H9 (cell line): ENCODE results near the gene CHTF8. TPM values are rescaled to one million over a fixed set of nuclear protein-coding genes. Genes with fewer than 3 reads are reported as not detected.

Experiments used
- DNase-seq: peaks from one replicate; pipeline ENCODE4 v3.0.0-alpha.2; 2017
- H2AFZ ChIP-seq: one replicate; pipeline ENCODE4 v1.6.1; 2013; ENCODE audit warnings: mild to moderate bottlenecking, low read length, control low read depth, moderate library complexity
- H2AK5ac ChIP-seq: 2 replicates; pipeline ENCODE4 v1.6.1; 2013; ENCODE audit warnings: low read length, control low read depth, mixed read lengths; ENCODE audit not compliant: insufficient read length
- H2BK120ac ChIP-seq: one replicate; pipeline ENCODE4 v1.6.1; 2013; ENCODE audit warnings: low read depth, mild to moderate bottlenecking, low read length, control low read depth, inconsistent platforms; ENCODE audit not compliant: poor library complexity, severe bottlenecking
- H2BK12ac ChIP-seq: 2 replicates; pipeline ENCODE4 v1.6.1; 2013; ENCODE audit warnings: low read length, control low read depth, mixed read lengths, low read depth; ENCODE audit not compliant: insufficient read length
- H2BK15ac ChIP-seq: 2 replicates; pipeline ENCODE4 v1.6.1; 2013; ENCODE audit warnings: low read depth, low read length, control low read depth
- H2BK20ac ChIP-seq: one replicate; pipeline ENCODE4 v1.6.1; 2013; ENCODE audit warnings: low read depth, mild to moderate bottlenecking, low read length, control low read depth, inconsistent platforms; ENCODE audit not compliant: poor library complexity, severe bottlenecking
- H2BK5ac ChIP-seq: 2 replicates; pipeline ENCODE4 v1.6.1; 2013; ENCODE audit warnings: low read length, control low read depth, mixed read lengths; ENCODE audit not compliant: insufficient read length
- H3K14ac ChIP-seq: 2 replicates; pipeline ENCODE4 v1.6.1; 2013; ENCODE audit warnings: low read length, control low read depth; ENCODE audit not compliant: insufficient read depth
- H3K18ac ChIP-seq: 2 replicates; pipeline ENCODE4 v1.6.1; 2013; ENCODE audit warnings: low read depth, mild to moderate bottlenecking, mixed read lengths, low read length, control low read depth; ENCODE audit not compliant: insufficient read length
- H3K23ac ChIP-seq: 2 replicates; pipeline ENCODE4 v1.6.1; 2013; ENCODE audit warnings: low read length, control low read depth, mixed read lengths, low read depth; ENCODE audit not compliant: insufficient read length
- H3K23me2 ChIP-seq: 2 replicates; pipeline ENCODE4 v1.6.1; 2013; ENCODE audit warnings: low read depth, mild to moderate bottlenecking, mixed read lengths, low read length, control low read depth; ENCODE audit not compliant: insufficient read length, poor library complexity, severe bottlenecking
- H3K27ac ChIP-seq: 2 replicates; pipeline ENCODE4 v1.5.1; 2013; ENCODE audit warnings: low read length, control low read depth, mixed read lengths, low read depth; ENCODE audit not compliant: insufficient read length
- H3K27me3 ChIP-seq: 2 replicates; pipeline ENCODE4 v1.6.1; 2013; ENCODE audit warnings: low read length, control low read depth, inconsistent platforms; ENCODE audit not compliant: insufficient read depth
- H3K4ac ChIP-seq: 2 replicates; pipeline ENCODE4 v1.6.1; 2013; ENCODE audit warnings: low read depth, mild to moderate bottlenecking, control low read depth, inconsistent platforms, low read length, moderate library complexity
- H3K4me1 ChIP-seq: 2 replicates; pipeline ENCODE4 v1.6.1; 2013; ENCODE audit warnings: low read length, control low read depth, inconsistent platforms; ENCODE audit not compliant: insufficient read depth
- H3K4me2 ChIP-seq: 2 replicates; pipeline ENCODE4 v1.6.1; 2013; ENCODE audit warnings: low read length, control low read depth, mixed read lengths; ENCODE audit not compliant: insufficient read length, insufficient read depth
- H3K56ac ChIP-seq: 2 replicates; pipeline ENCODE4 v1.6.1; 2013; ENCODE audit warnings: low read depth, mild to moderate bottlenecking, mixed read lengths, low read length, control low read depth; ENCODE audit not compliant: insufficient read length
- H3K79me1 ChIP-seq: 2 replicates; pipeline ENCODE4 v1.6.1; 2013; ENCODE audit warnings: low read depth, mild to moderate bottlenecking, moderate library complexity, low read length, control low read depth, inconsistent platforms; ENCODE audit not compliant: insufficient read depth, poor library complexity, severe bottlenecking
- H3K79me2 ChIP-seq: 2 replicates; pipeline ENCODE4 v1.6.1; 2013; ENCODE audit warnings: low read length, control low read depth, inconsistent platforms; ENCODE audit not compliant: insufficient read depth
- H3K9ac ChIP-seq: 2 replicates; pipeline ENCODE4 v1.6.1; 2013; ENCODE audit warnings: low read length, control low read depth, mixed read lengths; ENCODE audit not compliant: insufficient read length; ENCODE audit errors: extremely low read depth
- H3K9me3 ChIP-seq: one replicate; pipeline ENCODE4 v1.6.1; 2013; ENCODE audit warnings: low read depth, low read length, inconsistent platforms; ENCODE audit not compliant: control insufficient read depth
- H3T11ph ChIP-seq: one replicate; pipeline ENCODE4 v1.6.1; 2013; ENCODE audit warnings: mild to moderate bottlenecking, low read length, control low read depth, inconsistent platforms
- H4K20me1 ChIP-seq: one replicate; pipeline ENCODE4 v1.6.1; 2013; ENCODE audit not compliant: control insufficient read depth, insufficient read length, insufficient read depth
- H4K5ac ChIP-seq: 2 replicates; pipeline ENCODE4 v1.6.1; 2013; ENCODE audit warnings: low read depth, mild to moderate bottlenecking, mixed read lengths, low read length, control low read depth; ENCODE audit not compliant: insufficient read length
- H4K8ac ChIP-seq: replicated peaks from 2 replicates; pipeline ENCODE4 v1.6.1; 2013; ENCODE audit warnings: low read length, control low read depth, mixed read lengths, low read depth; ENCODE audit not compliant: insufficient read length
- H4K91ac ChIP-seq: 2 replicates; pipeline ENCODE4 v1.6.1; 2013; ENCODE audit warnings: low read depth, mild to moderate bottlenecking, moderate library complexity, mixed read lengths, low read length, control low read depth; ENCODE audit not compliant: insufficient read length
- H3K27ac Mint-ChIP-seq, 3 experiments: 2 replicates in 2 of 3; 3 replicates in 1 of 3; pipeline ENCODE4 v1.8.0; 2020 to 2021; ENCODE audit warnings: mixed read lengths in 3 of 3, mild to moderate bottlenecking in 1 of 3, moderate library complexity in 1 of 3
- H3K27me3 Mint-ChIP-seq: 2 replicates; pipeline ENCODE4 v1.8.0; 2021; ENCODE audit warnings: low read depth, mild to moderate bottlenecking, moderate library complexity, mixed read lengths
- H3K36me3 Mint-ChIP-seq, 3 experiments: 2 replicates in 2 of 3; 3 replicates in 1 of 3; pipeline ENCODE4 v1.8.0; 2020 to 2021; ENCODE audit warnings: low read depth in 3 of 3, mixed read lengths in 3 of 3; ENCODE audit not compliant: insufficient read depth in 1 of 3
- H3K4me1 Mint-ChIP-seq, 2 experiments: 2 replicates each; pipeline ENCODE4 v1.8.0; 2020; ENCODE audit warnings: mixed read lengths in 2 of 2
- H3K4me3 Mint-ChIP-seq, 2 experiments: 2 replicates in 1 of 2; 3 replicates in 1 of 2; pipeline ENCODE4 v1.8.0; 2020 to 2021; ENCODE audit warnings: mild to moderate bottlenecking in 2 of 2, mixed read lengths in 2 of 2, moderate library complexity in 1 of 2
- H3K9me3 Mint-ChIP-seq, 2 experiments: 2 replicates in 1 of 2; 3 replicates in 1 of 2; pipeline ENCODE4 v1.8.0; 2020; ENCODE audit warnings: mild to moderate bottlenecking in 2 of 2, mixed read lengths in 2 of 2, moderate library complexity in 1 of 2
- WGBS: extraction: QIAGEN DNeasy Blood & Tissue Kit; methylation state at CpG from one replicate; pipeline ENCODE4 v1.1.7; 2013; ENCODE audit warnings: missing lambda C conversion rate, low lambda C conversion rate, mixed read lengths; ENCODE audit not compliant: insufficient read length; ENCODE audit errors: extremely low coverage; 5-methylcytosine and 5-hydroxymethylcytosine counted together
- total RNA-seq: library from RNA; stranded (reverse); gene quantifications from 2 replicates; pipeline ENCODE4 v1.2.1, GENCODE V29; 2021
- TF ChIP-seq, protein P1 (sequence below): fragments of 200-600 bp; sonication (generic); conservative IDR thresholded peaks from 3 replicates; pipeline ENCODE4 v1.8.0; 2021; ENCODE audit warnings: antibody characterized with exemption, mild to moderate bottlenecking

The CHTF8 gene
- total RNA-seq, 1 experiment from 2014 or later = 168 TPM

DNA sequence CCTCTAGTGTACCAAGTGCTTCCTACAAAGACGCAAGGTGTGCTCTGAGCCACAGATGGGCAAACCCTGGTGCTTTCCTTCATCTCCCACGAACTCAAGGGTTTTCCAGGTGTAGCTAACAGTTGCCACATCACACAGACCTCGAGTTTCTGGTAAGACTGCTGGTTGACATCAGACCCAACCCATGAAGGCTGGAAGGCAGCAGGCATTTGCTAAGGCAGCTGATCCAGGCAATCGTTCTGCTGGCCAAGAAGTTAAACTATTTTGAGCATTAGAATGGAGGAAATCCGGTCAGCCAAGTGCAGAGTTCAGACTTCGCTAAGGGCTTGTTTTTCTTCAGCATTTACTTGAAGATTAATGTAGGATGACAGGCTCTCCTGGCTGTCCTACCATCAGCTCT lies 15.5 kb downstream of the CHTF8 start:
- Histone ChIP-seq H3K79me2 (no peaks in the 10 kb centered on the region; the same call in 1 of the 2 replicates), H3K27ac (no peak overlapping the region), H2BK20ac (no peak overlapping the region), H4K8ac (no peak overlapping the region), H3K23ac (no peak overlapping the region), H2AK5ac (no peak overlapping the region), H2BK5ac (no peak overlapping the region), H3K14ac (no peak overlapping the region), H3K4me2 (no peak overlapping the region), H4K20me1 (no peaks in the 10 kb centered on the region), H3K9me3 (no peaks in the 10 kb centered on the region), H4K91ac (no peak overlapping the region), H2BK12ac (no peak overlapping the region), H4K5ac (no peak overlapping the region), H2BK15ac (no peak overlapping the region), H3K79me1 (no peaks in the 10 kb centered on the region), H3K23me2 (no peaks in the 10 kb centered on the region), H2BK120ac (no peak overlapping the region), H3K4me1 (no peaks in the 10 kb centered on the region), H3K56ac (no peak overlapping the region), H3K9ac (no peak overlapping the region), H3T11ph (no peak overlapping the region), H3K27me3 (no peaks in the 10 kb centered on the region), H3K4ac (no peak overlapping the region), H2AFZ (no peak overlapping the region), H3K18ac (no peak overlapping the region)
- H3K27me3 Mint-ChIP-seq = no peaks in the 10 kb centered on the region
- no peak overlapping the region for H3K4me3 Mint-ChIP-seq
- no peaks in the 10 kb centered on the region; a peak in 2 of 5 replicates for H3K9me3 Mint-ChIP-seq
- peak overlapping the region in 1 of 3 experiments; percentile 51; a peak in 1 of 7 replicates for H3K27ac Mint-ChIP-seq
- H3K4me1 Mint-ChIP-seq = peaks cover 0 to 7% of the 10 kb centered on the region in 2 experiments; a peak in 1 of 4 replicates
- TF ChIP-seq, protein P1, sequence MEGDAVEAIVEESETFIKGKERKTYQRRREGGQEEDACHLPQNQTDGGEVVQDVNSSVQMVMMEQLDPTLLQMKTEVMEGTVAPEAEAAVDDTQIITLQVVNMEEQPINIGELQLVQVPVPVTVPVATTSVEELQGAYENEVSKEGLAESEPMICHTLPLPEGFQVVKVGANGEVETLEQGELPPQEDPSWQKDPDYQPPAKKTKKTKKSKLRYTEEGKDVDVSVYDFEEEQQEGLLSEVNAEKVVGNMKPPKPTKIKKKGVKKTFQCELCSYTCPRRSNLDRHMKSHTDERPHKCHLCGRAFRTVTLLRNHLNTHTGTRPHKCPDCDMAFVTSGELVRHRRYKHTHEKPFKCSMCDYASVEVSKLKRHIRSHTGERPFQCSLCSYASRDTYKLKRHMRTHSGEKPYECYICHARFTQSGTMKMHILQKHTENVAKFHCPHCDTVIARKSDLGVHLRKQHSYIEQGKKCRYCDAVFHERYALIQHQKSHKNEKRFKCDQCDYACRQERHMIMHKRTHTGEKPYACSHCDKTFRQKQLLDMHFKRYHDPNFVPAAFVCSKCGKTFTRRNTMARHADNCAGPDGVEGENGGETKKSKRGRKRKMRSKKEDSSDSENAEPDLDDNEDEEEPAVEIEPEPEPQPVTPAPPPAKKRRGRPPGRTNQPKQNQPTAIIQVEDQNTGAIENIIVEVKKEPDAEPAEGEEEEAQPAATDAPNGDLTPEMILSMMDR = no peak
- no CpG with 5 or more reads among the region's 6 CpGs for WGBS
- peaks cover 82 to 95% (median 84%) of the 10 kb centered on the region in 3 experiments for H3K36me3 Mint-ChIP-seq
- DNase-seq = no peak
